ENCODE data around the gene EXOC3L2.

- TF ChIP-seq TEAD4 (IDR thresholded peaks at IDR 0.05; ENCODE audit: borderline replicate concordance, insufficient read depth) (no peak), CTCF (IDR thresholded peaks at IDR 0.05) (no peak), USF2 (IDR thresholded peaks at IDR 0.05; ENCODE audit: borderline replicate concordance, low read depth, low read length) (no peak), RAD21 (IDR thresholded peaks at IDR 0.05; ENCODE audit: low read length) (no peak), REST (IDR thresholded peaks at IDR 0.05; ENCODE audit: low read depth, low read length) (no peak), RCOR1 (IDR thresholded peaks at IDR 0.05; ENCODE audit: low read length) (no peak), PBX3 (IDR thresholded peaks at IDR 0.05) (no peak), USF1 (IDR thresholded peaks at IDR 0.05; ENCODE audit: borderline replicate concordance, low read depth) (no peak)
These were observed 33.3 kb downstream of the EXOC3L2 start for GRCh38 chr19:45211751-45212381.
